Suprapubic skin (tissue), 4 donors: ENCODE results near the gene MSANTD3.

Experiments used
- CTCF ChIP-seq, 2 donors: fragments of 200-600 bp in 1 of 2; fragments of 450-650 bp in 1 of 2; sonication (generic) in 1 of 2; IDR thresholded peaks; one replicate each; pipeline ENCODE4 v1.5.1; 2016 to 2019; ENCODE audit warnings: antibody characterized with exemption in 2 of 2, mild to moderate bottlenecking in 1 of 2, moderate library complexity in 1 of 2
- POLR2A ChIP-seq, 2 donors: fragments of 450-650 bp; IDR thresholded peaks; one replicate each; pipeline ENCODE4 v1.6.1; 2017; ENCODE audit warnings: antibody characterized with exemption in 2 of 2, mild to moderate bottlenecking in 2 of 2, moderate library complexity in 2 of 2
- POLR2AphosphoS5 ChIP-seq, 3 donors: sonication (generic); formaldehyde crosslinking; IDR thresholded peaks; one replicate each; pipeline ENCODE4 v1.6.1; 2017; ENCODE audit warnings: antibody characterized with exemption in 3 of 3

DNA sequence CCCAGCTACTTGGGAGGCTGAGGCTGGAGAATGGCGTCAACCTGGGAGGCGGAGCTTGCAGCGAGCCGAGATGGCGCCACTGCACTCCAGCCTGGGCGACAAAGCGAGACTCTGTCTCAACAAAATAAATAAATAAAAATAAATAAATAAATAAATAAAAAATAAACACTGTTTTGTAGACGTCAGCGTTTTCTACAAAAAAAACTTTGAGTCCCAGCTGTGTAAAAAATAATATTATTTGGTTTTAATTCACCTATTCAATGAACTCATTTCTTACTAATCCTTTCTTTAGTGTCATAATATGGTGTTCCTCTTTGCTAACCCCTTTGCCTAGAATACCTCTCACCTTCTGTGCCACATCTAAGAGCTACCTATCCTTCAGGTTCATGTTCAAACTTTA, 30.2 kb upstream of the MSANTD3 start:
- TF ChIP-seq CTCF (IDR thresholded peaks at IDR 0.05) (no peak), POLR2AphosphoS5 (IDR thresholded peaks at IDR 0.05) (no peak), POLR2A (IDR thresholded peaks at IDR 0.05) (no peak)
